Measurements from ENCODE around the gene ADAP1. TPM values are rescaled to one million over a fixed set of nuclear protein-coding genes. Genes with fewer than 3 reads are reported as not detected.

ADAP1 gene
- polyA plus RNA-seq, 3 donors = 49.1 to 117 (median 72.2) TPM

DNA sequence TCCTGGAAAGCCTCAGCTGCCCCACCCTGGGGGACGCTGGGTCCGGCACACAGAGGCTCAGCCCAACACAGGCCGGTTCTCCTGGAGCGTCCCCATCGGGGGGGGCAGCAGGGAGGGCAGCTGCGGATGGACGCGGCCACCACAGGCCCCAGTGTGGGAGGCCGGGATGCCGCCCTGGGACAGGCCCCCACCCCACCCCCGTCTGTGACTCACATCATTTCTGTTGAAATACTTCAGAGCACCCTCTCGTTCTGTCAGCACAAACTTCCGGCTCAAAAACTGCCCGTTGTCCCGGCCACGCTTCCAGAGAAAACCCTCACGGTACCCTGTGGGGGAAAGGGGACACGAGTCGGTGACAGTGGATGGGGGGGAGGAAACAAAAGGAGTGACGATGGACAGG, 49.6 kb downstream of the ADAP1 start:
- peaks cover 85% of the 10 kb centered on the region for H4K20me1 ChIP-seq (ENCODE audit: insufficient read depth, low read length)
- H3K27me3 ChIP-seq (ENCODE audit: control insufficient read depth in 2 of 2, insufficient read depth in 2 of 2, low read length in 2 of 2) = no peaks in the 10 kb centered on the region
- H3K27me3 Mint-ChIP-seq (ENCODE audit: low read depth in 3 of 3) = no peaks in the 10 kb centered on the region
- no peak for DNase-seq
- peaks cover 32% of the 10 kb centered on the region for H3K79me2 ChIP-seq (ENCODE audit: insufficient read depth, low read length)
- no peak overlapping the region for H2AFZ ChIP-seq (ENCODE audit: insufficient read depth, low read depth, low read length, poor library complexity, severe bottlenecking)
- WGBS (ENCODE audit: insufficient coverage) = 85% methylated on average over 17 of the region's 20 CpGs
- H3K36me3 Mint-ChIP-seq = peaks cover 15 to 42% of the 10 kb centered on the region in 2 donors
- peaks cover 38 to 43% of the 10 kb centered on the region in 2 donors for H3K4me1 ChIP-seq (ENCODE audit: control insufficient read depth in 1 of 2, insufficient read depth in 2 of 2, low read length in 2 of 2)
- peak overlapping the region in 1 of 2 donors; percentile 31 for H3K4me3 Mint-ChIP-seq
- TF ChIP-seq, protein P1, sequence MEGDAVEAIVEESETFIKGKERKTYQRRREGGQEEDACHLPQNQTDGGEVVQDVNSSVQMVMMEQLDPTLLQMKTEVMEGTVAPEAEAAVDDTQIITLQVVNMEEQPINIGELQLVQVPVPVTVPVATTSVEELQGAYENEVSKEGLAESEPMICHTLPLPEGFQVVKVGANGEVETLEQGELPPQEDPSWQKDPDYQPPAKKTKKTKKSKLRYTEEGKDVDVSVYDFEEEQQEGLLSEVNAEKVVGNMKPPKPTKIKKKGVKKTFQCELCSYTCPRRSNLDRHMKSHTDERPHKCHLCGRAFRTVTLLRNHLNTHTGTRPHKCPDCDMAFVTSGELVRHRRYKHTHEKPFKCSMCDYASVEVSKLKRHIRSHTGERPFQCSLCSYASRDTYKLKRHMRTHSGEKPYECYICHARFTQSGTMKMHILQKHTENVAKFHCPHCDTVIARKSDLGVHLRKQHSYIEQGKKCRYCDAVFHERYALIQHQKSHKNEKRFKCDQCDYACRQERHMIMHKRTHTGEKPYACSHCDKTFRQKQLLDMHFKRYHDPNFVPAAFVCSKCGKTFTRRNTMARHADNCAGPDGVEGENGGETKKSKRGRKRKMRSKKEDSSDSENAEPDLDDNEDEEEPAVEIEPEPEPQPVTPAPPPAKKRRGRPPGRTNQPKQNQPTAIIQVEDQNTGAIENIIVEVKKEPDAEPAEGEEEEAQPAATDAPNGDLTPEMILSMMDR (IDR thresholded peaks at IDR 0.05) = no peak
- H3K4me1 Mint-ChIP-seq = peaks cover 29% of the 10 kb centered on the region
- no peaks in the 10 kb centered on the region for H3K9me3 ChIP-seq (replicated peaks in 1 of 2; ENCODE audit: control insufficient read depth in 1 of 2, insufficient read depth in 1 of 2, low read length in 2 of 2)
- no peak overlapping the region for H3K4me3 ChIP-seq (replicated peaks in 1 of 3; ENCODE audit: low read depth in 2 of 3, low read length in 3 of 3)
- no peak overlapping the region for H3K4me2 ChIP-seq (replicated peaks; ENCODE audit: extremely low read depth, low read length, poor library complexity, severe bottlenecking)
- no peaks in the 10 kb centered on the region for H3K9me3 Mint-ChIP-seq
- peak overlapping the region in 4 of 7 donors; percentile 65 to 76 (median 72) for H3K27ac Mint-ChIP-seq
- H3K36me3 ChIP-seq (replicated peaks in 1 of 2; ENCODE audit: control insufficient read depth in 1 of 2, insufficient read depth in 2 of 2, low read length in 2 of 2) = peaks cover 32 to 40% of the 10 kb centered on the region in 2 donors
- intact Hi-C loops (cut with micrococcal nuclease) = loop anchor here (5.0 to 10.0 kb wide), 2 partner anchors 67 to 160 kb away; no protein-coding TSS in a partner anchor
- no peak overlapping the region for H3K9ac ChIP-seq (ENCODE audit: insufficient read depth, low read length, poor library complexity, severe bottlenecking)
- no peak overlapping the region for H3K27ac ChIP-seq (ENCODE audit: low read depth in 1 of 2, low read length in 2 of 2)

DNA sequence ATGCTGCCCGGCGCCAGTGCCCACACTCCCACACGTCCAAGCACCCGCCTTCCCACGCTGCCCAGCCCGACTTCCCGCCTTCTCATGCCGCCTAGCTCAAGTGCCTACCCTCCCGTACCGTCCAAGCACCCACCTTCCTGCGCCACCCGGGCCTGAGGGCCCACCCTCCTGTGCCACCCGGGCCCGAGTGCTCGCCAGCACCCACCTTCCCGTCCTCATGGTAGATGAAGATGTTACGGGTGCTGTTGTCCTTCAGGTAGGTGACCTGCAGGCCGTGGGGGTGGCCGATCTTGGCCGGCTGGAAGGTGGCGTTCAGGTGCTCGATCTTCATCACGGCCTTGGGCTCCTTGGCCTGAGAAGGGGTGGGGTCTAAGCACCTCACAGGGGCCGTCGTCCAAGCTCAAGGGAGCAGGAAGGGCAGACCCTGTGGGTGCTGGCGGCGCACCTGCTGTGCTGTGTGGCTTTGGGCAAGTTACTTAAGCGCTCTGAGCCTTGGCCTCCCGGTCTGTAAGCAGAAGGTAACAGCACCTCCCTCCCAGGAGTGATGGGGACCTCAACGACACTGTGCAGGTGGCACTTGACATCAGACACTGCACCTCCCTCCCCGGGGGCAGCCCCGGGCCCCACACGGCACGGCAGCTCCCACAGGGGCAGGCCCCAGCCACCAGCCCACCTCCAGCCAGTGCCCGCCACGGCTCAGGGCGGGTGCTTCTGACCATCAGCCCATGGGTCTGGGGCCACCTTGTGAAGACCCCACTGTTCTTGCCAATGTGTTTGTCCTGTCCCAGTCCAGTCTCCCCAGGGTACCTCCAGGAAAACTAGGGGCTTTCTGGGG, 50.3 kb downstream of the ADAP1 start:
- H3K27ac ChIP-seq (ENCODE audit: low read depth in 1 of 2, low read length in 2 of 2) = no peak overlapping the region
- H3K27me3 ChIP-seq (ENCODE audit: control insufficient read depth in 2 of 2, insufficient read depth in 2 of 2, low read length in 2 of 2) = no peaks in the 10 kb centered on the region
- 92% methylated on average over 27 of the region's 37 CpGs for WGBS (ENCODE audit: insufficient coverage)
- Mint-ChIP-seq H3K27ac (peak overlapping the region in 2 of 7 donors; percentile 45 to 77), H3K4me1 (peaks cover 27% of the 10 kb centered on the region), H3K9me3 (no peaks in the 10 kb centered on the region), H3K27me3 (ENCODE audit: low read depth in 3 of 3) (no peaks in the 10 kb centered on the region), H3K36me3 (peaks cover 15 to 50% of the 10 kb centered on the region in 2 donors), H3K4me3 (no peak overlapping the region)
- DNase-seq = no peak
- TF ChIP-seq, protein P1 (IDR thresholded peaks at IDR 0.05) = no peak
- H3K36me3 ChIP-seq (replicated peaks in 1 of 2; ENCODE audit: control insufficient read depth in 1 of 2, insufficient read depth in 2 of 2, low read length in 2 of 2) = peaks cover 39 to 47% of the 10 kb centered on the region in 2 donors
- no peaks in the 10 kb centered on the region for H3K9me3 ChIP-seq (replicated peaks in 1 of 2; ENCODE audit: control insufficient read depth in 1 of 2, insufficient read depth in 1 of 2, low read length in 2 of 2)
- H3K9ac ChIP-seq (ENCODE audit: insufficient read depth, low read length, poor library complexity, severe bottlenecking) = no peak overlapping the region
- H3K4me3 ChIP-seq (replicated peaks in 1 of 3; ENCODE audit: low read depth in 2 of 3, low read length in 3 of 3) = no peak overlapping the region
- H4K20me1 ChIP-seq (ENCODE audit: insufficient read depth, low read length) = peaks cover 88% of the 10 kb centered on the region
- H3K79me2 ChIP-seq (ENCODE audit: insufficient read depth, low read length) = peaks cover 26% of the 10 kb centered on the region
- no peak overlapping the region for H2AFZ ChIP-seq (ENCODE audit: insufficient read depth, low read depth, low read length, poor library complexity, severe bottlenecking)
- peaks cover 31 to 36% of the 10 kb centered on the region in 2 donors for H3K4me1 ChIP-seq (ENCODE audit: control insufficient read depth in 1 of 2, insufficient read depth in 2 of 2, low read length in 2 of 2)
- intact Hi-C loops (cut with micrococcal nuclease) = loop anchor here (5.0 to 10.0 kb wide), 2 partner anchors 68 to 161 kb away; no protein-coding TSS in a partner anchor
- H3K4me2 ChIP-seq (replicated peaks; ENCODE audit: extremely low read depth, low read length, poor library complexity, severe bottlenecking) = no peak overlapping the region
